Neutrophil (primary cell): ENCODE data around the gene ARHGEF17.
A peak's percentile ranks its signal among the peaks of the same experiment; 100 is the strongest.

Experiments
- H3K27ac ChIP-seq: fragments of 200-600 bp; sonication (generic); 2 replicates; pipeline ENCODE4 v1.5.1; 2016; ENCODE audit warnings: mild to moderate bottlenecking, moderate library complexity
- H3K27me3 ChIP-seq: fragments of 200-600 bp; sonication (generic); 2 replicates; pipeline ENCODE4 v1.6.0; 2016; ENCODE audit warnings: mild to moderate bottlenecking
- H3K36me3 ChIP-seq: fragments of 200-600 bp; sonication (generic); 2 replicates; pipeline ENCODE4 v1.5.1; 2017
- H3K4me1 ChIP-seq, 2 experiments: fragments of 200-600 bp in 1 of 2; sonication (generic) in 1 of 2; 1 replicate in 1 of 2; 2 replicates in 1 of 2; pipeline versions ENCODE4 v1.5.1 to v1.6.1; 2013 to 2016; ENCODE audit warnings: low read depth in 1 of 2, low read length in 1 of 2, mild to moderate bottlenecking in 1 of 2, moderate library complexity in 1 of 2; ENCODE audit not compliant: control insufficient read depth in 1 of 2, insufficient read depth in 1 of 2
- H3K4me3 ChIP-seq, 2 experiments: fragments of 200-600 bp in 1 of 2; sonication (generic) in 1 of 2; 1 replicate in 1 of 2; 2 replicates in 1 of 2; pipeline ENCODE4 v1.5.1; 2013 to 2016; ENCODE audit warnings: low read depth in 1 of 2, low read length in 1 of 2, mild to moderate bottlenecking in 1 of 2, moderate library complexity in 1 of 2
- H3K9me3 ChIP-seq: fragments of 200-600 bp; sonication (generic); 2 replicates; pipeline ENCODE4 v1.5.1; 2016
- TF ChIP-seq, protein P1 (sequence below): fragments of 200-600 bp; sonication (generic); IDR thresholded peaks from 2 replicates; pipeline ENCODE4 v1.5.1; 2016; ENCODE audit warnings: antibody characterized with exemption

The ARHGEF17 gene

DNA sequence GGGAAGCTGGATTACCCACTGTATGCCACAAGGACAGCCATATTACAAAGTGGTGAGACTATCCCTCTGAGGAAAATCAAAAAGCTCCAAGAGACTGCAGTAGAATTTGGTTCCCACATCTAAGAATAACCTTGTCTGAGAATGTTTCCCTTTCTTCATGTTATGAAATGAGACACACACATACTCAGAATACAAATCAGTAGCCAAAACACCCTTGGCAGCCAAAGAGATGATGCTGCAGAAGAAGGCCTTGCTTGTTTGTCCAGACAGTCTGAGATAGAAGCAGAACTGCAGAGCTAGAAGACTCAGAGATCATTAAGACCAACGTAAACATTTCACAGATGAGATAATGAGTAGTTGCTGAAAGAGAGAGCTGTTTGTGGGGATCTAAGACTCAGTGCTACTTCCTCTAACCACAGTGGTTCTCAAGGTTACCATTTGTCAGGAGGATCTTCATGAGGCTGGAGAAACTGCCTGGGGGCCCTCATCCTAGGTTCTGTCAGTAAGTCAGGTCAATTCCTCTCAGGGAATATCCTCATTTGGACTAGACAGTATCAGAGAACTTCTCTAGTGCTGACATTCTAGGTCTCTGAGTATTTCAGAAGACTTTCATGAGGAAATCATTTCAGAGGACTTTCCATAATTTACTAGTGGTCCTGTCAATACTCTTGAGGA, 107.0 kb downstream of the ARHGEF17 start:
- H3K27me3 ChIP-seq = no peaks in the 10 kb centered on the region
- H3K4me3 ChIP-seq = peak overlapping the region in 1 of 2 experiments; percentile 2
- peak overlapping the region; percentile 74 for H3K27ac ChIP-seq
- peaks cover 45 to 76% of the 10 kb centered on the region in 2 experiments for H3K4me1 ChIP-seq
- TF ChIP-seq, protein P1, sequence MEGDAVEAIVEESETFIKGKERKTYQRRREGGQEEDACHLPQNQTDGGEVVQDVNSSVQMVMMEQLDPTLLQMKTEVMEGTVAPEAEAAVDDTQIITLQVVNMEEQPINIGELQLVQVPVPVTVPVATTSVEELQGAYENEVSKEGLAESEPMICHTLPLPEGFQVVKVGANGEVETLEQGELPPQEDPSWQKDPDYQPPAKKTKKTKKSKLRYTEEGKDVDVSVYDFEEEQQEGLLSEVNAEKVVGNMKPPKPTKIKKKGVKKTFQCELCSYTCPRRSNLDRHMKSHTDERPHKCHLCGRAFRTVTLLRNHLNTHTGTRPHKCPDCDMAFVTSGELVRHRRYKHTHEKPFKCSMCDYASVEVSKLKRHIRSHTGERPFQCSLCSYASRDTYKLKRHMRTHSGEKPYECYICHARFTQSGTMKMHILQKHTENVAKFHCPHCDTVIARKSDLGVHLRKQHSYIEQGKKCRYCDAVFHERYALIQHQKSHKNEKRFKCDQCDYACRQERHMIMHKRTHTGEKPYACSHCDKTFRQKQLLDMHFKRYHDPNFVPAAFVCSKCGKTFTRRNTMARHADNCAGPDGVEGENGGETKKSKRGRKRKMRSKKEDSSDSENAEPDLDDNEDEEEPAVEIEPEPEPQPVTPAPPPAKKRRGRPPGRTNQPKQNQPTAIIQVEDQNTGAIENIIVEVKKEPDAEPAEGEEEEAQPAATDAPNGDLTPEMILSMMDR = no peak
- no peaks in the 10 kb centered on the region for H3K9me3 ChIP-seq
- H3K36me3 ChIP-seq = peaks cover 85% of the 10 kb centered on the region

DNA sequence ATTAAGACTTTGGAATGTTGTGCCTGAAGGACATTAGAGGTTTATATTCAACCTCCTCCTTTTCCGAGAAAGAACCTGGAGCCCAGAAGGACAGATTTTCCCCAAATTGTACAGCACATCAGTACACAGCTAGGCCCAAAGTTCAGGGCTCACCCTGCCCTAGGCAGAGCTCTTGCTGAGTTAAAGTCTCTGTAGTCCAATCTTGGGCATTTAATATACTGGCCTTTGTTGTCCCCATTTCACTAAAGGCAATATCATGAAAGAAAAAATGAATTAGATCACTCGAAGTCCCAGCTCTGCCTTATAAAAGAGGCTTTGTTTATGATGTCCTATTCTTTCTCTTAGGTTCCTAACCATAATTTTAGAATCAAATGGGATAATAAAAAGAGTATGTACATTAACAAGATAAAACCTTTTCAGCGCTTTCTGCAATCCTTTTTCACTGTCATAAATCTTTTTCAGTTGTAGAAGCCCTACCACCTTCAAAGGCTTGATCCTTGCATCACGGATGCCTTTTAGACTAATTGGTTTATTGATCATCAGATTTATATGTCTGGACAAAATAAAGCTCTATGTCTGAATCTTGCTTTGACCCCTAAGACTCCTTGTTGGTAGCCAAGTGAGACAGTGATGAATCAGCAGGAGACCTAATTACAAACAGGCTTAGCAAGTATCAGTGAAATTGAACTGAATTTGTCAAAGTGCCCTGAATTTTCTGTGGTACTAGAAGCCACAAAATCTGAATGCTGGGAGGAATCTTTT, 108.0 kb downstream of the ARHGEF17 start:
- H3K4me1 ChIP-seq = peaks cover 52 to 76% of the 10 kb centered on the region in 2 experiments
- H3K4me3 ChIP-seq = no peak overlapping the region
- peak overlapping the region; percentile 74 for H3K27ac ChIP-seq
- H3K27me3 ChIP-seq = no peaks in the 10 kb centered on the region
- TF ChIP-seq, protein P1 = no peak
- no peaks in the 10 kb centered on the region for H3K9me3 ChIP-seq
- H3K36me3 ChIP-seq = peaks cover 85% of the 10 kb centered on the region

- Histone ChIP-seq H3K27ac (peak overlapping the region; percentile 74), H3K36me3 (peaks cover 87% of the 10 kb centered on the region)
- TF ChIP-seq, protein P1 = no peak
These were observed 108.7 kb downstream of the ARHGEF17 start for GRCh38 chr11:73416786-73417185.

More at GRCh38 chr11:73416786-73417185, 108.7 kb downstream of the ARHGEF17 start:
- no peaks in the 10 kb centered on the region for H3K9me3 ChIP-seq
- no peak overlapping the region for H3K4me3 ChIP-seq
- H3K4me1 ChIP-seq = peaks cover 52 to 72% of the 10 kb centered on the region in 2 experiments
- no peaks in the 10 kb centered on the region for H3K27me3 ChIP-seq
